ENCODE measurements around the gene SRC.
A peak's percentile ranks its signal among the peaks of the same experiment; 100 is the strongest.

Gene SRC

DNA sequence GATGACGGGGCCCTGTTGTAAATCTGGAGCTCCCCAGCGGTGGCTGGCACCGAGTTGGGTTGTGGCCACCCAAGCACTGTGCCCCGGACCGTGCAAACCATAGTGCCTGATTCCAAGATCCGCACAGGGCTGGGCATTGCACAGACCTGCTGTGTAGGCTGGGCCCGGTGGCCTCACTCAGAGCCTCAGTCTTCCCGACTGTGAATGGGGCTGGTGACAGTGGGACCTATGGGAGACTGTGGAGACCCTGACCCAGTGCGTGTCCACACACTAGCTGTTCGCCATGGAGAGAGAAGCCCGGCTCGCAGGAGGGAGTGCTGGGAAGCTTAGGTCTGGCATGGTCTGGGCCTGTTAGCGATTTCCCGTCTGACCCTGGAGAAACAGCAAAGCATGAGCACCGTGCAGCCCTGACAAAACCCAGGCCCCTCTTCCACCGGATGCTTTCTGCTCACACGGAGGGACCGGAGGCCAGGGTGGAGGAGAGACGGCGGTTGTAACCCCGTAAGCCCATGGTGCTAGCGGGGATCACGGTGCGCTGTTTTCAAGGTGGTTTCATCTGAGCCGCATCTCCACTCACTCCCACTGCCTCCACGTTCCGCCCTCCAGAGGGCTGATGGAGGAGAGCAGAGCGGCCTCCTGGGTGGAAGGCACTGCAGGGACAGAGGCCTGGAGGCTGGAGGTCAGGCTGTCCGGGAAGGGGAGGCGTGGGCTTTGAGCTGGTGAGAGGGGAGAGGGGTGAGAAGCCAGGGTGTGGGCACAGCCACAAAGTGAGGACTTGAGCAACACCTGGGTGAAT, 52.2 kb downstream of the SRC start:
- no peak for DNase-seq

DNA sequence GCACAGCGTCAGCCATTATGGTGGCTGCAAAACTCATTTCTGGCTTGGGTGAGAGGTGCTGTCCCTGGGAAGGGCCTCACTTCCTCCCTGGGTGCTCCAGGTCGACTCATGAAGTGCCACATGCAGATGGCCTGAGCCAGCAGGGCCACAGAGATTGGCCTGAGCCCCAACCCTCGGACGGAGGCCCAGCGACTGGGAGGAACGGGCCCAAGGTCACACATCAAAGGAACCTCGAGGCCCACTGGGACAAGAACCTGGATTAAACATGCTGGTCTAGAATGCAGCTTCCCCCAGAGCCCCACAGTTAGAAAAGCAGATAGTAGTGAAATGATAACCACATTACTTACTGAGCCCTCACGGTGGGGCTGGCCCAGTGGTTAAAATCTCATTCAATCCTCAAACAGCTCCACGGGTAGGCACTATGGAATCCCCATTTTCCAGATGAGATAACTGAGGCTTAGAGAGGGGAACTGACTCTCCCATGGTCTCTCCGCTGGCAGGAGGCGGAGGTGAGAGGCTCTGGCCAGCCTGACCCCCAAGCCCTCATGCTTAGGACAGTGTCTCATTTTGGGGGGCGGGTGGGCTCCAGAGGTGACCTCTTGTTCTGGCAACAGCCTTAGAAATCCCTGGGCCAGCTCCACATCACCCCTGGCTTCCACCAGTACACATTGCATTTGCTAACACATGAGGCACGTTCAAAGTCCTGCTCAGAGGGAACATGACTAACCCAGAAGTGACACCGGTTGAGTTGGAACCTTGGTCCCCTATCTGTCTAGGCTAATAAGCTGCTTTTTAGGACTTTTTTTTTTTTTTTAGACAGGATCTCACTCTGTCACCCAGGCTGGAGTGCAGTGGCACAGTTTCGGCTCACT, 53.0 kb downstream of the SRC start:
- DNase-seq = no peak

DNA sequence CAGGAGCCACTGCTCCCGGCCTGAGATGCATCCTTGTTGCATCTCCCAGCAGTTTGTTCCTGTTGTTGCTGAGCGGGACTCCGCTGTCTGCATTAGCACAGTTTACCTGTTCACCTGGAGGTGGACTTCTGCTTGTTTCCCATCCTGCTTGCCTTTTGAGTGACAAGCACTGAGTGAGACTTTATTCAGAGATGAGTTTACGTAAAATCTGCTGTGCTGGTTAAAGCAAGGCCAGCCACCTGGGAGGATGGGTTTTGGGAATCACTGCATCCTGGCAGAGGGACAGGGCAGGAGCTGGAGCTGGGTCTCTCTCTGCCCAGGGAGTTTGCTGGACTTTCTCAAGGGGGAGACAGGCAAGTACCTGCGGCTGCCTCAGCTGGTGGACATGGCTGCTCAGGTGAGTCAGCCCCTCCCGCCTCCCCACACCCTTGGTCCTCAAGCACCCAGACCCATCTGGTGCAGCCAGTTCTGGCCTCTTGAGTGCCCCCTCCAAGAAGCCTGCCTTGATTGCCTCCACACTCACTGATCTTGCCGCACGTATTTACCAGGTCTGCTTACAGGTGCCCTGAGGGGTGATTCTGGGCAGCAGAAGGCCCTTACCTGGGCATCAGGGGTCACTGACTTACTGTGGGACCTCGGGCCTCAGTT, 55.5 kb downstream of the SRC start:
- DNase-seq = no peak

DNA sequence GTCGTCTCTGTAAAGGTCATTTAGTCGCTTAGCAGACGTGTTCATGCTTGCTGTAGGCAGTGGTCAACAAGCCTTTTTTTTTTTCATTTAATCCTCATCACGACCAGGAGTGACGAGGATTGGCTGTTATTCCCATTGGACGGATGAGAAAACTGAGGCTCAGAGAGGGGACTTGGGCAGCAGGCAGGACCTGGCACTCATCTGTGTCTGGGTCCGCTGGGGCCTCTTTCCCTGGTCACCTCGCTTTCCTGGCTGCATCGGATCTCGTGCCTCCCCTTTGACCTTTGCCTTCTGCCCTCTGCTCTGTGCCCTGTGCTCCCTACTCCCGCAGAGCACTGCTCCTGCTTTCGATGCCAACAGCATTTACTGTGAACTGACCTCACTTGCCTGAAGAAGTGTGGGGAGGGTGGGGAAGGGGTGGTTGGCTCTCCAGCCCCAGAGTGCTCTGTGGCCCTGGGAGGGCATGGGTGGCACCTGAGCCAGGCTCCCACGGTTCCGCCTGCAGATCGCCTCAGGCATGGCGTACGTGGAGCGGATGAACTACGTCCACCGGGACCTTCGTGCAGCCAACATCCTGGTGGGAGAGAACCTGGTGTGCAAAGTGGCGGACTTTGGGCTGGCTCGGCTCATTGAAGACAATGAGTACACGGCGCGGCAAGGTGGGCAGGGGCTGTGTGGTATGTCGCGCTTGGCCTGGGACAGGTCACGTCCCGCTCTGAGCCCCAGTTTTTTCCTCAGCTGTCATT, 56.2 kb downstream of the SRC start:
- no peak for DNase-seq

DNA sequence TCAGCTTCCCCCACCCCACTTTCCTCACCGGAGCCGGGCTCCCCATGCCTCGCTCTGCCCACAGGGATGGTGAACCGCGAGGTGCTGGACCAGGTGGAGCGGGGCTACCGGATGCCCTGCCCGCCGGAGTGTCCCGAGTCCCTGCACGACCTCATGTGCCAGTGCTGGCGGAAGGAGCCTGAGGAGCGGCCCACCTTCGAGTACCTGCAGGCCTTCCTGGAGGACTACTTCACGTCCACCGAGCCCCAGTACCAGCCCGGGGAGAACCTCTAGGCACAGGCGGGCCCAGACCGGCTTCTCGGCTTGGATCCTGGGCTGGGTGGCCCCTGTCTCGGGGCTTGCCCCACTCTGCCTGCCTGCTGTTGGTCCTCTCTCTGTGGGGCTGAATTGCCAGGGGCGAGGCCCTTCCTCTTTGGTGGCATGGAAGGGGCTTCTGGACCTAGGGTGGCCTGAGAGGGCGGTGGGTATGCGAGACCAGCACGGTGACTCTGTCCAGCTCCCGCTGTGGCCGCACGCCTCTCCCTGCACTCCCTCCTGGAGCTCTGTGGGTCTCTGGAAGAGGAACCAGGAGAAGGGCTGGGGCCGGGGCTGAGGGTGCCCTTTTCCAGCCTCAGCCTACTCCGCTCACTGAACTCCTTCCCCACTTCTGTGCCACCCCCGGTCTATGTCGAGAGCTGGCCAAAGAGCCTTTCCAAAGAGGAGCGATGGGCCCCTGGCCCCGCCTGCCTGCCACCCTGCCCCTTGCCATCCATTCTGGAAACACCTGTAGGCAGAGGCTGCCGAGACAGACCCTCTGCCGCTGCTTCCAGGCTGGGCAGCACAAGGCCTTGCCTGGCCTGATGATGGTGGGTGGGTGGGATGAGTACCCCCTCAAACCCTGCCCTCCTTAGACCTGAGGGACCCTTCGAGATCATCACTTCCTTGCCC, 57.4 kb downstream of the SRC start:
- no peak for DNase-seq

DNA sequence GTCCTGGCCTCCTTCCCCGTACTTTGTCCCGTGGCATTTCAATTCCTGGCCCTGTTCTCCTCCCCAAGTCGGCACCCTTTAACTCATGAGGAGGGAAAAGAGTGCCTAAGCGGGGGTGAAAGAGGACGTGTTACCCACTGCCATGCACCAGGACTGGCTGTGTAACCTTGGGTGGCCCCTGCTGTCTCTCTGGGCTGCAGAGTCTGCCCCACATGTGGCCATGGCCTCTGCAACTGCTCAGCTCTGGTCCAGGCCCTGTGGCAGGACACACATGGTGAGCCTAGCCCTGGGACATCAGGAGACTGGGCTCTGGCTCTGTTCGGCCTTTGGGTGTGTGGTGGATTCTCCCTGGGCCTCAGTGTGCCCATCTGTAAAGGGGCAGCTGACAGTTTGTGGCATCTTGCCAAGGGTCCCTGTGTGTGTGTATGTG, 58.5 kb downstream of the SRC start:
- DNase-seq = no peak

DNA sequence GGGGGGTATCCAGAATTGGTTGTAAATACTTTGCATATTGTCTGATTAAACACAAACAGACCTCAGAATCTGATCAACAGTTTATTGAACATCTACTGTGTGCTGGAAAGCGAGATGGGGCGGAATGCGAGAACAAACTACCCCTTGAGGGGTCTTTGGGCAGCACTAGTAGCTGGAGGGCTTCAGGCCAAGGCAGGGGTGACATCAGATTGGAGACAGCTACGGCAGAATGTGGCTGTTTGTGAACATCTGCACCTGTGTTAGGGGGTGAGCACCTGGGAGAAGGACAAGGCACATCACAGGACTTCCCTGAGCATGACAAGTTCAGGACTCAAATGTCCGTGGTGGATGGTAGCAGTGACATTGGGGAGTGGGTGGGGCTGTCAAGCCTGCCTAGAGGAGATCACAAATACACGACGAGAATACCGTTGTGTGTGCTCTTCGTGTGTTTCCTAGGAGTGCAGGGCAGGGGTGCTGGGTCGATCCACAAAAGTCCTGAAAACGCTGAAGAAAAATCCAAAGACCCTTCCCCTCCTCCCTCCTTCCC, 59.5 kb downstream of the SRC start:
- DNase-seq = no peak

DNA sequence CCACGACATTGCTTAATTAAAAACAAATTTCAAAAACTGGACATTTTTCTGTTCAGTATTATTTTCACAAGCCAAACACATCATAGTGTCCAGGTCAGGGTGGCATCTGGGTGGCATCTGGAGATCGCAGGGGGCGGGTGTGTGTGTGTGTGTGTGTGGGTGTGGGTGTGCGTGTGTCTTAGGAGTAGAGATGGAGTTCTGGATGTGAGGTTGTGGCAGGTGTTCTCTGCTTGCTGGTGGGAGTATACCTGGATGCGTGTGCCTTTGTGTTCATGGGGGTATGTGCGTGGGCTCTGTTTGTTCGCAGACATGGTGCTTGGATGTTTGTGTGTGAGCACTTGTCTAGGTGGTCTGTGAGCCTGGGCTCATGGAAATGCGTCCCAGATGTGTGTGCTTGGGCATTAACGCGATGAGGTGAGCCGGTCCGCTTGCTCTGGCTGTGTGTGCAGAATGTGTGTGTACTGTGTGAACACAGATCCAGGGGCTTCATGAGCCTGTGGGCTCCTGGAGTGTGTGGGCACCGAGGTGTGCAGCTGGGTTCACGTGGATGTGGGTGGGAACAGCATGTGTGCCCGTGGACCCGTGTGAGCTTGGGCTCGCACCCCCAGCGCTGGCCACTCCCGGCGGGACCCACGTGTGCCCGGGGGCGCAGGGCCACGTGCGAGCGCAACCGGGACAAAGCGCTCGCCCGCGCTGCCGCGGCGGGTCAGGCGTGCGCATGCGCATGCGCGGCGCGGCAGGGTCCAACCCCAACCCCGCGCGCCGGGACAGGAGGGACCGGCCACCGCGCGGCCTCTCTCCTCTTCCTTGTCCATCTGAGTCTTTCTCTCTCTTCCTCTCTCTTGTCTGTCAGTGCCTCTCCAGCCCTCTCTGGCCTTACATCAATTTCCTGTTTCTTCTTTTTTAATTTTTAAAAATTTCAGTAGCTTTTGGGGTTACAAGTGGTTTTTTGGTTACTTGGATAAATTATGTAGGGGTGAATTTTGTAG, 60.4 kb downstream of the SRC start:
- peak; percentile 20 to 31 for DNase-seq

DNA sequence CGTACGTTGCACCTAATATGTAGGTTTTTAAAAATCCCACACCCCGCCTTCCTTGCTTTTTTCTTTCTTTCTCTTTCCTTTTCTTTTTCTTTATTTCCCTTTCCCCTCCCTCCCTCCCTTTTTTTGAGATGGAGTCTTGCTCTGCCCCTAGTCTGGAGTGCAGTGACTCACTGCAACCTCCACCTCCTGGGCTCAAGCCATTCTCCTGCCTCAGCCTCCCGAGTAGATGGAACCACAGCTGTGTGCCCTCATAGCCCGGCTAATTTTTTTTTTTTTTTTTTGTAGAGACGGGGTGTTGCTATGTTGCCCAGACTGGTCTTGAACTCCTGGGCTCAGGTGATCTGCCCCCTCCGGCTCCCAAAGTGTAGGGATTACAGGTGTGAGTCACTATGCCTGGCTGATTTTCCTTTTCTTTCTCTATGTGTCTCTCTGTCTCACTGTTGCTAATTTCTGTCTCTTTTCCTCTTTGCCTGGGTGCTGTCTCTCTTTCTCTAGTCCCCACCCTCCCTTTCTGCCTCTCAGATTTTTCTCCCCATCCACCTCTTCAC, 61.2 kb downstream of the SRC start:
- DNase-seq = no peak

DNA sequence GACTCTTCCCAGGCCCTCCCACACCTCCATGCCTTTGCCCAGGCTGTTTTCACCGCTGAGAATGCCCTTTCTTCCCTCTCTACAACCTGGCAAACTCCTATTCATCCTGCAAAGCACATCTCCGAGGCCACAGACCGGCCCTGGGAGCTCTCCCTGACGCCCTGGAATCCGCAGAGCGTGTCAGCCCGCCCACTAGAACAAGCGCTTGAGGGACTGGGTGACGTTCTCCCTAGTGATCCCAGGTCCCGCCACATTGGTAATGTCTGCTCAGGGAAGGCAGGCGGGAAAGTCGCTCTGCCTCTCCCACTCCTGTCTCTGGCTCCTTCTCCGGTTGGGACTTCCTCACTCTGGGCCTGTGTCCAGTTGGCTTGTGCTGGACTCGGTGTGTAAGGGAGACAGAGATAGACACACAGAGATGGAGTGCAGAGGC, 61.6 kb downstream of the SRC start:
- no peak for DNase-seq

DNA sequence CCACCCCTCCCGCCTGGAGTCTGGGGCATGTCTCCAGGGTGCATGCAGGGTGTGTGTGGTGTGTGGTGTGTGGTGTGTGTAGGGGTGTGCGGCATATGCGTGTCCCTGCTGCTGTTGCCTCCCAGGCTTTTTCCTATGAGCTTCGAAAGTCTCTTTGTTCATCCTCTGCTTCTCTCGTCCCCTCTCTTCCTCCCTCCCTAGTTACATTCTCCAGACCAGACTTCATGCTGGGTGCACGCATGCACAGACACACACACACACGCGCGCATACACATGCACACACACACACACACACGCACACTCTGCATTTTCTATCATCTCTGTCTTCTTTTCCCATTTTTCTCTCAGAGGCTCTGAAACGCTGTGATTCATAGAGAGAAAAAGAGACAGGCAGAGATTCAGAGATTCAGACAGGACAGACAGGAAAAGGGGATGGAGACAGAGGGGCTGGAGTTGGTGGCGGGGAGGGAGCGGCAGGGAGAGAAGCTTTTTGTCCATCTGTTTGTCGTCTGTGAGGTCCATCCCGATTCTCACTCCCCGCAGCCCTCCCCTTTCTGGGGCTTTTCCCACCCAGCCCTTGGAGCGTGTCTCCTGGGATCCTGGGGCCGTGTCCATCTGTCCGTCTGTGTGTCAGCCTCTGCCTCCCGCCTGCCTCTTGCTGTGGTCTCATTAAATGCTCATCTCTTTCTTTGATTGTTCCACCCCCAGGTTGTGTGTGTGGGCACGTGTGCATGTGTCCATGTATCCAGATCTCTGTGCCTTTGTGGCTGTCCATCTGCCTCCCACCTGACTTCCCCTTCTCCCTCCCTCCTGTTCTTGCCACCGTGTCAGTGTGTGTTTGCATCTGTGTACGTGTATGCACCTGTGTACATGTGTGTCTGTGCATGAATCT, 62.6 kb downstream of the SRC start:
- no peak for DNase-seq

DNA sequence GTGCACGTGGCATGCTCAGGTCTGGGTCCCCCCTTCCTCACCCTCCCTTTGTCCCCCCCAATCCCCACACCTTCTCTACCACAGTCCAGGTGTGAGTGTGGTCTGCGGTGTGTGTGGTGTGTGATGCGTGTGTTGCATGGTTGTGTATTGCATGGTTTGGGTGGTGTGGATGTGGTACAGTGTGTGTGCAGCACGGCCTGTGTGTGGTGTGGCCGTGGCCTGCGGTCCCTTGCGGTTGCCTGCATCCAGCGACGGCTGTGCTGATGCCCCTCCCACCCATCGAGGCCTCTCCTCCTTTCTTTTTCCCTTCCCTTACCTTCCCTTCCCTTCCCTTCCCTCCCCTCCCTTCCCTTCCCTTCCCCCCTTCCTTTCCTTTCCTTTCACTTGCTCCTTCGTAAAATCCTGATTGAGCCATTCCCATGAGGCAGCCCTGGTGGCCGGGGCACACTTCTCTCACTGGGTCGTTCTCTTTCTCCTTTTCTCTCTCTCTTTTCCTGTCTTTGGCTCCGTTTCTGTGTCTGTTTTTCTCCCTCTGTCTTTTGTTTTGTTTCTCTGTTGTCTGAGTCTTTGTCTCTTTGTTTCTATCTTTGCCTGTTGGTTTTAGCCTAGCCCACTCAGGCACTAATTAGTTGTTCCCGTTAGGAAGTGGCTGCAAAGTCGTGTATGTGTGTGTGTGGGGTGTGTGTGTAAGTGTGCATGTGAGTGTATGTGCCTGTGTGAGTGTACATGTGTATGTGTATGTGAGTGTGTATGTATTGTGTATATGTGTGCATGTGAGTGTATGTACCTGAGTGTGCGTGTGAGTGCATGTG, 65.7 kb downstream of the SRC start:
- DNase-seq = no peak

DNA sequence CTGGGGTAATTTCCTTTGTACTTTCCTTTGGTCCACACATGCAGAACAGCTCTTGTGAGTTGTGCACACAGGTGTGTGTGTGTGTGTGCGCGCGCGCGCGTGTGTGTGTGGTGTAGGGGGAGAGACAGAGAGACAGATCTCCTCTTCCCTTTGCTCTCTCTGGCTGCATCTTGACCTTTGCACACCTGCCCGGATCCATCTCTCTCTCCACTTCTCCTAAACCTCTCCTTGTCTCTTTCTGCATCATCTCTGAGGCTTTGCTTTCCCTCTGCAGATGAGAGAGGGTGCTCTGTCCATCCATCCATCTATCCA, 67.0 kb downstream of the SRC start:
- no peak for DNase-seq

DNA sequence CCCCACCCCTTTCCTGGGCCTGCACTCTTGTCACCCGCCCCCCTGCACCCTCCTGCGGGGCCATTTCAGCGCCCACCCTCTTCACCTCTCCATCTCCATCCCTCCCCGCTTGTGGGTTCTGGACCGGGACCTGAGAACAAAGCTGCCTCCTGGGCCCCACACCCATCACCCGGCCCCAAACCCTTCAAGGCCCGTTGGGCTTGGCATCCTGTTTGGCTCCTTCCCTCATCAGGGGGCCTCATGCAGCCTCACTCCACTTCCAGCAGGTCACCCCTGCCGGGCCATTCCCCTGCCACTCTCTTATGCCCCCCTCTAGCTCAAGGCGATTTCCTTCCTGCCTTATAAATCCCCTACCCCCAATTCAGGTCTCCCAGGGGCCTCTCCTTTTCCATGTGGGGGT, 67.4 kb downstream of the SRC start:
- DNase-seq = no peak

DNA sequence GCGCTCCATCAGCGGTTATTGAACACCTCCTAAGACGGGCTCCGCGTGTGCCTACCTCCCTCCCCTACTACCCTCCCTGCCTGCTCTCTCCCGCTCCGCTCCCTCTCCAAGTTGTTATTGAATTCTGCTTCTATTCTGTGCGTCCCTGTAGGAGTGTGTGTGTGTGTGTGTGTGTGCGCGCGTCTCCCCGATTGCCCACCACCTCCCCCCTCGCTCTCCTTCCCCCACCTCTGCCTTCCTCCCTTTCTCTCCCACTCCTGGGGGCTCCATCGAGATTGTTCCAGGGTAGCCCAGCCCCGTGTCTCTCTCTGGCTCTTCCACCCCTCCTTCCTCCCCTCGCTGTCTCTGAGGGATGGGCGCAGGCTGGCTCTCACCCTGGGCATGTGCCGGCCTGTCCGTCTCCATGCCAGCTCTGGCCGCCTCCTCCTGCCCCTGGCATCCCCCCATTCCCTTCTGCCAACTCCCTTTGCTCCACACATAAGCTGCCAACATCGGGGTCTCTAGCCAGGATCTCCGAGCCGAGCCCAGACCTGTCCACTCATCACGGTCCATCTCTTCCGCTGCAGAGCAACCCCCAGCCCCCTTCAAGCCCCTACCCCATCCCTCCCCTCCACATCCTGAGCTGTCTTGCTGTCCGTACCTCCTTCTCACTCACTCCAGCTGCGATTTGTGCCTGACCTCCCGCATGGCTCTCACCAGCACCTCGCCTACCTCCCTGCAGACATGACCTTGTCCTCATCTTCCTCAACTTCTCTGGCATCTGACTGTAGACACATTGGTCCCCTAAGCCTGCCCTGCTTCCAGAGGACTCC, 68.5 kb downstream of the SRC start:
- no peak for DNase-seq

DNA sequence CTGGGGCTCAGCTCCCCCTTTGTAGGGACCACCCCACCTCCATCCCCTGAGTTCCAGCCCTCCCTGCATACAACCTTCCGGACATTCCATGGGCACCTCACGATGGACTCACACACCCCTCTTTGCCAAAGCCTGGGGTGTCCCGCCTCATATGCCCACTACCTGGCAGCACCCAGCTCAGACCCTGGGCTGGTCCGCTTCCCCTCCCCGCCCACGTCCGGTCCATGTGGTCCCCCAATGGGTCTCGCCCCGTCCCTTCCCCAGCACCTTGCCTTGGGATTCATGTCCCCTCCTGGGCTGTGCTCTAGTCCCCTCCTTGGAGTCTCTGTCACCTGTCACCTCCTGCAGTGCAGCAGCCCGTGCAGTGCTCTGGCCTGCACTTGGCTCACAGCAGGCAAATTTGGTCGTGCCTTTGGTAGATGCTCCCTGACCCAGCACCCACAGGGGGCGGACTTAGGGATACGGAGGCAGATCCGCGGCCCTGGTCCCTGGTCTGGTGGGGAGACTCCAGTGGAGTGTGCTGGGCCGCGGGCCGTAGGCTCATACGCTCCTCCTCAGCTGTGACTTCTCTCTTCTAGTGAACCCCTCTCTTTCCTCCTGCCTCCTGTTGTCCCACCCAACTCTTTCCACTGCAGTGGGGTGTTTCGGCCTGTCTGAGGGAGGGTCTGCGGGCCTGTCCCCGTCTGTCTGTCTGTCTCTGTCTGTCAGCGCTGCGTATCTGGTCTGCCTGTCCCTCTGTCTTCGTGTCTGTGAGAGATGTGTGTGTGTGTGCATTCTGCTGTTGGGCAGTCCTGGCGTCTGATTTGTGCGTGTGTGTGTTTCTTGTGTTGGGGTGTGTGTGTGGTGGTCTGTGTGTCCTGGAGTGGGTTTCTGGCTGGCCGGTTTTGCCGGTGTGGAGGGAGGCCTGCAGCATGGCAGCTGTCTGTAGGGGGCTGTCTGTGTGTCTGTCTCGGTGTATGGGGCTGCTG, 69.5 kb downstream of the SRC start:
- no peak for DNase-seq

Measured in AML-193 (cell line).